H9 (cell line): ENCODE data around the gene RANBP17. TPM values are rescaled to one million over a fixed set of nuclear protein-coding genes. Genes with fewer than 3 reads are reported as not detected.

ENCODE experiments used
- DNase-seq: peaks from one replicate; pipeline ENCODE4 v3.0.0-alpha.2; 2017
- H2AFZ ChIP-seq: one replicate; pipeline ENCODE4 v1.6.1; 2013; ENCODE audit warnings: mild to moderate bottlenecking, low read length, control low read depth, moderate library complexity
- H2AK5ac ChIP-seq: 2 replicates; pipeline ENCODE4 v1.6.1; 2013; ENCODE audit warnings: low read length, control low read depth, mixed read lengths; ENCODE audit not compliant: insufficient read length
- H2BK120ac ChIP-seq: one replicate; pipeline ENCODE4 v1.6.1; 2013; ENCODE audit warnings: low read depth, mild to moderate bottlenecking, low read length, control low read depth, inconsistent platforms; ENCODE audit not compliant: poor library complexity, severe bottlenecking
- H2BK12ac ChIP-seq: 2 replicates; pipeline ENCODE4 v1.6.1; 2013; ENCODE audit warnings: low read length, control low read depth, mixed read lengths, low read depth; ENCODE audit not compliant: insufficient read length
- H2BK15ac ChIP-seq: 2 replicates; pipeline ENCODE4 v1.6.1; 2013; ENCODE audit warnings: low read depth, low read length, control low read depth
- H2BK20ac ChIP-seq: one replicate; pipeline ENCODE4 v1.6.1; 2013; ENCODE audit warnings: low read depth, mild to moderate bottlenecking, low read length, control low read depth, inconsistent platforms; ENCODE audit not compliant: poor library complexity, severe bottlenecking
- H2BK5ac ChIP-seq: 2 replicates; pipeline ENCODE4 v1.6.1; 2013; ENCODE audit warnings: low read length, control low read depth, mixed read lengths; ENCODE audit not compliant: insufficient read length
- H3K14ac ChIP-seq: 2 replicates; pipeline ENCODE4 v1.6.1; 2013; ENCODE audit warnings: low read length, control low read depth; ENCODE audit not compliant: insufficient read depth
- H3K18ac ChIP-seq: 2 replicates; pipeline ENCODE4 v1.6.1; 2013; ENCODE audit warnings: low read depth, mild to moderate bottlenecking, mixed read lengths, low read length, control low read depth; ENCODE audit not compliant: insufficient read length
- H3K23ac ChIP-seq: 2 replicates; pipeline ENCODE4 v1.6.1; 2013; ENCODE audit warnings: low read length, control low read depth, mixed read lengths, low read depth; ENCODE audit not compliant: insufficient read length
- H3K23me2 ChIP-seq: 2 replicates; pipeline ENCODE4 v1.6.1; 2013; ENCODE audit warnings: low read depth, mild to moderate bottlenecking, mixed read lengths, low read length, control low read depth; ENCODE audit not compliant: insufficient read length, poor library complexity, severe bottlenecking
- H3K27ac ChIP-seq: 2 replicates; pipeline ENCODE4 v1.5.1; 2013; ENCODE audit warnings: low read length, control low read depth, mixed read lengths, low read depth; ENCODE audit not compliant: insufficient read length
- H3K27me3 ChIP-seq: 2 replicates; pipeline ENCODE4 v1.6.1; 2013; ENCODE audit warnings: low read length, control low read depth, inconsistent platforms; ENCODE audit not compliant: insufficient read depth
- H3K4ac ChIP-seq: 2 replicates; pipeline ENCODE4 v1.6.1; 2013; ENCODE audit warnings: low read depth, mild to moderate bottlenecking, control low read depth, inconsistent platforms, low read length, moderate library complexity
- H3K4me1 ChIP-seq: 2 replicates; pipeline ENCODE4 v1.6.1; 2013; ENCODE audit warnings: low read length, control low read depth, inconsistent platforms; ENCODE audit not compliant: insufficient read depth
- H3K4me2 ChIP-seq: 2 replicates; pipeline ENCODE4 v1.6.1; 2013; ENCODE audit warnings: low read length, control low read depth, mixed read lengths; ENCODE audit not compliant: insufficient read length, insufficient read depth
- H3K56ac ChIP-seq: 2 replicates; pipeline ENCODE4 v1.6.1; 2013; ENCODE audit warnings: low read depth, mild to moderate bottlenecking, mixed read lengths, low read length, control low read depth; ENCODE audit not compliant: insufficient read length
- H3K79me1 ChIP-seq: 2 replicates; pipeline ENCODE4 v1.6.1; 2013; ENCODE audit warnings: low read depth, mild to moderate bottlenecking, moderate library complexity, low read length, control low read depth, inconsistent platforms; ENCODE audit not compliant: insufficient read depth, poor library complexity, severe bottlenecking
- H3K79me2 ChIP-seq: 2 replicates; pipeline ENCODE4 v1.6.1; 2013; ENCODE audit warnings: low read length, control low read depth, inconsistent platforms; ENCODE audit not compliant: insufficient read depth
- H3K9ac ChIP-seq: 2 replicates; pipeline ENCODE4 v1.6.1; 2013; ENCODE audit warnings: low read length, control low read depth, mixed read lengths; ENCODE audit not compliant: insufficient read length; ENCODE audit errors: extremely low read depth
- H3K9me3 ChIP-seq: one replicate; pipeline ENCODE4 v1.6.1; 2013; ENCODE audit warnings: low read depth, low read length, inconsistent platforms; ENCODE audit not compliant: control insufficient read depth
- H3T11ph ChIP-seq: one replicate; pipeline ENCODE4 v1.6.1; 2013; ENCODE audit warnings: mild to moderate bottlenecking, low read length, control low read depth, inconsistent platforms
- H4K20me1 ChIP-seq: one replicate; pipeline ENCODE4 v1.6.1; 2013; ENCODE audit not compliant: control insufficient read depth, insufficient read length, insufficient read depth
- H4K5ac ChIP-seq: 2 replicates; pipeline ENCODE4 v1.6.1; 2013; ENCODE audit warnings: low read depth, mild to moderate bottlenecking, mixed read lengths, low read length, control low read depth; ENCODE audit not compliant: insufficient read length
- H4K8ac ChIP-seq: replicated peaks from 2 replicates; pipeline ENCODE4 v1.6.1; 2013; ENCODE audit warnings: low read length, control low read depth, mixed read lengths, low read depth; ENCODE audit not compliant: insufficient read length
- H4K91ac ChIP-seq: 2 replicates; pipeline ENCODE4 v1.6.1; 2013; ENCODE audit warnings: low read depth, mild to moderate bottlenecking, moderate library complexity, mixed read lengths, low read length, control low read depth; ENCODE audit not compliant: insufficient read length
- H3K27ac Mint-ChIP-seq, 3 experiments: 2 replicates in 2 of 3; 3 replicates in 1 of 3; pipeline ENCODE4 v1.8.0; 2020 to 2021; ENCODE audit warnings: mixed read lengths in 3 of 3, mild to moderate bottlenecking in 1 of 3, moderate library complexity in 1 of 3
- H3K27me3 Mint-ChIP-seq: 2 replicates; pipeline ENCODE4 v1.8.0; 2021; ENCODE audit warnings: low read depth, mild to moderate bottlenecking, moderate library complexity, mixed read lengths
- H3K36me3 Mint-ChIP-seq, 3 experiments: 2 replicates in 2 of 3; 3 replicates in 1 of 3; pipeline ENCODE4 v1.8.0; 2020 to 2021; ENCODE audit warnings: low read depth in 3 of 3, mixed read lengths in 3 of 3; ENCODE audit not compliant: insufficient read depth in 1 of 3
- H3K4me1 Mint-ChIP-seq, 2 experiments: 2 replicates each; pipeline ENCODE4 v1.8.0; 2020; ENCODE audit warnings: mixed read lengths in 2 of 2
- H3K4me3 Mint-ChIP-seq, 2 experiments: 2 replicates in 1 of 2; 3 replicates in 1 of 2; pipeline ENCODE4 v1.8.0; 2020 to 2021; ENCODE audit warnings: mild to moderate bottlenecking in 2 of 2, mixed read lengths in 2 of 2, moderate library complexity in 1 of 2
- H3K9me3 Mint-ChIP-seq, 2 experiments: 2 replicates in 1 of 2; 3 replicates in 1 of 2; pipeline ENCODE4 v1.8.0; 2020; ENCODE audit warnings: mild to moderate bottlenecking in 2 of 2, mixed read lengths in 2 of 2, moderate library complexity in 1 of 2
- CTCF ChIP-seq: fragments of 200-600 bp; sonication (generic); conservative IDR thresholded peaks from 3 replicates; pipeline ENCODE4 v1.8.0; 2021; ENCODE audit warnings: antibody characterized with exemption, mild to moderate bottlenecking
- total RNA-seq: library from RNA; stranded (reverse); gene quantifications from 2 replicates; pipeline ENCODE4 v1.2.1, GENCODE V29; 2021

RANBP17 gene
- total RNA-seq, 1 experiment from 2014 or later, result 16.5 TPM

- H3K18ac ChIP-seq, result no peak overlapping the region
- peaks cover 0 to 10% of the 10 kb centered on the region in 2 experiments; a peak in 2 of 4 replicates for H3K4me1 Mint-ChIP-seq
These were observed 478.2 kb downstream of the RANBP17 start for GRCh38 chr5:171340042-171340441.

More at GRCh38 chr5:171340042-171340441, 478.2 kb downstream of the RANBP17 start:
- Mint-ChIP-seq H3K36me3 (no peaks in the 10 kb centered on the region), H3K4me3 (no peak overlapping the region), H3K9me3 (no peaks in the 10 kb centered on the region), H3K27me3 (peaks cover 41% of the 10 kb centered on the region), H3K27ac (no peak overlapping the region)
- no peak for DNase-seq
- no peak overlapping the region for H3K9ac ChIP-seq
- no peak overlapping the region for H2BK15ac ChIP-seq
- H2AK5ac ChIP-seq, result no peak overlapping the region
- H3K4me1 ChIP-seq, result no peaks in the 10 kb centered on the region
- H2BK120ac ChIP-seq, result no peak overlapping the region
- no peak overlapping the region for H3T11ph ChIP-seq
- H3K56ac ChIP-seq, result no peak overlapping the region
- H3K23ac ChIP-seq, result no peak overlapping the region
- no peak overlapping the region for H2BK12ac ChIP-seq
- H3K79me1 ChIP-seq, result no peaks in the 10 kb centered on the region
- no peak overlapping the region for H4K8ac ChIP-seq
- H3K27ac ChIP-seq, result no peak overlapping the region
- H3K79me2 ChIP-seq, result no peaks in the 10 kb centered on the region
- H2AFZ ChIP-seq, result no peak overlapping the region
- no peak overlapping the region for H2BK5ac ChIP-seq
- no peak overlapping the region for H4K91ac ChIP-seq
- no peak overlapping the region for H3K4ac ChIP-seq
- H3K14ac ChIP-seq, result no peak overlapping the region
- no peaks in the 10 kb centered on the region for H4K20me1 ChIP-seq
- H4K5ac ChIP-seq, result no peak overlapping the region
- no peak overlapping the region for H3K4me2 ChIP-seq
- no peaks in the 10 kb centered on the region for H3K9me3 ChIP-seq
- no peak overlapping the region for H2BK20ac ChIP-seq
- peaks cover 9% of the 10 kb centered on the region; the same call in 1 of the 2 replicates for H3K27me3 ChIP-seq
- TF ChIP-seq CTCF, result no peak
- no peaks in the 10 kb centered on the region for H3K23me2 ChIP-seq
